Lung (tissue), 12 donors: ENCODE results near the gene ANKRD13B. TPM values are rescaled to one million over a fixed set of nuclear protein-coding genes. Genes with fewer than 3 reads are reported as not detected.

ENCODE experiments used
- ATAC-seq: fragments of 200-7000 bp; cut with Tn5 transposase; one replicate; pipeline ENCODE4 v1.9.1; 2020; ENCODE audit warnings: moderate number of reproducible peaks; ENCODE audit not compliant: insufficient read depth, low FRiP score
- DNase-seq, 3 donors: peaks; one replicate each; pipeline ENCODE4 v3.0.0-alpha.2; 2013 to 2017
- H3K27ac ChIP-seq, 2 donors: one replicate each; pipeline ENCODE4 v1.5.1; 2013; ENCODE audit warnings: mild to moderate bottlenecking in 2 of 2, moderate library complexity in 2 of 2, control low read depth in 1 of 2, inconsistent platforms in 1 of 2, low read depth in 1 of 2, low read length in 1 of 2
- H3K27me3 ChIP-seq, 3 donors: one replicate each; pipeline ENCODE4 v1.5.1; 2013; ENCODE audit warnings: low read length in 2 of 3; ENCODE audit not compliant: control insufficient read depth in 3 of 3, insufficient read depth in 3 of 3
- H3K36me3 ChIP-seq, 4 donors: one replicate each; pipeline ENCODE4 v1.5.1; 2013; ENCODE audit warnings: low read length in 4 of 4, mild to moderate bottlenecking in 1 of 4, moderate library complexity in 1 of 4; ENCODE audit not compliant: control insufficient read depth in 4 of 4, insufficient read depth in 4 of 4
- H3K4me1 ChIP-seq, 5 donors: one replicate each; pipeline ENCODE4 v1.5.1; 2013; ENCODE audit warnings: low read length in 5 of 5, mild to moderate bottlenecking in 2 of 5, moderate library complexity in 1 of 5; ENCODE audit not compliant: control insufficient read depth in 5 of 5, insufficient read depth in 5 of 5
- H3K4me3 ChIP-seq: one replicate; pipeline ENCODE4 v1.5.1; 2013; ENCODE audit warnings: mild to moderate bottlenecking, control low read depth, moderate library complexity
- H3K9ac ChIP-seq, 2 donors: one replicate each; pipeline ENCODE4 v1.5.1; 2013; ENCODE audit warnings: low read length in 2 of 2, control low read depth in 1 of 2; ENCODE audit not compliant: insufficient read depth in 1 of 2
- H3K9me3 ChIP-seq, 4 donors: one replicate each; pipeline ENCODE4 v1.5.1; 2013; ENCODE audit warnings: low read length in 3 of 4, mild to moderate bottlenecking in 1 of 4, moderate library complexity in 1 of 4; ENCODE audit not compliant: control insufficient read depth in 4 of 4, insufficient read depth in 3 of 4
- CTCF ChIP-seq: IDR thresholded peaks from 2 replicates; pipeline ENCODE4 v1.5.1; 2012; ENCODE audit warnings: mild to moderate bottlenecking; ENCODE audit errors: control extremely low read depth, extremely low read depth
- WGBS, 2 donors: extraction: QIAGEN DNeasy Blood & Tissue Kit; methylation state at CpG; one replicate each; pipeline ENCODE4 v1.1.7; 2013; 5-methylcytosine and 5-hydroxymethylcytosine counted together
- polyA plus RNA-seq, 2 donors: library from polyadenylated mRNA; stranded (reverse); fragments of 200-250 nt; gene quantifications; one replicate each; pipeline ENCODE4 v1.2.1, GENCODE V29; 2013
- total RNA-seq, 2 donors: library from RNA; depleted of rRNA in 1 of 2; stranded (reverse); fragments of >200 nt in 1 of 2; gene quantifications; one replicate each; pipeline ENCODE4 v1.2.1, GENCODE V29; 2014 to 2021
- donor health status: control.
- donor health status: control.
- donor health status: Bipolar disorder and iron deficiency.
- donor health status: healthy.
- donor health status: DM: yes; HTN: yes; CAD: no.

ANKRD13B gene
- total and polyA plus RNA-seq, 4 donors: 2.7 to 6.9 (median 4.9) TPM

DNA sequence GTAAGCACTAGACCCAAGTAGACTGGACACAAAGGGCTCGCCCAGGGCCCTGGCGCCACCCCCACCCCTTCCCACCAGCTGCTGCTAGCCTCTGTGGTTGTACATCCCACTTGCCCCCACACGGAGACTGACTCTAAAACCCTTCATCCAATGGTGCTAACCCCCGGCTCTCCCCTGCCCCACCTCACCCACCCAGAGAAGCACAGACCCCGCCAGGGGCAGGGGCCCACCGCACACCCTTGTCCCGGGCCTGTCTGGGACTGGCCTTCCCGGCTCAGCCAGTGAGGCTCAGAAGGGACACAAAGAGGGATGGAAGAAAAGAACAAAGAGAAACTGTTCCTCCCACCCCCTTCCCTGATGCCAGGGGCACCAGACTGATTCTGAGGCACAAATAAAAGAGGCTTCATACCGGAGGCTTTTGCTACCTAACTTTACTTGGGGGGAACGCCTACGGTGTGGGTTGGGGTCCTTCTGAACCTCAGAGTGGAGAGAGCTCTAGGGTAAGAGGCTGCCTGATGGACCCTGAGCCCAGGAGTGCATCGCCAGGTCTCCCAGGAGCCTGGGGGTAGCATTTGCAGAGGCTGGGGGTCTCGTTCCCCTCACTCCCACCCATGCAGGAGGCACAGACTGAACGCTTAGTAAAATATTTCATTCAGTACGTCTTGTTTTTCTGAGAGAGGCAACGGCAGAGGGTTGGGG is 21.6 kb downstream of the ANKRD13B start:
- Histone ChIP-seq H3K4me3 (no peak overlapping the region), H3K27me3 (peaks cover 0 to 50% (median 33%) of the 10 kb centered on the region in 3 donors), H3K36me3 (no peaks in the 10 kb centered on the region), H3K9me3 (no peaks in the 10 kb centered on the region), H3K27ac (no peak overlapping the region), H3K4me1 (peaks cover 0 to 41% (median 27%) of the 10 kb centered on the region in 5 donors), H3K9ac (no peak overlapping the region)
- TF ChIP-seq CTCF: no peak
- DNase-seq (no peak), ATAC-seq (no peak)
- WGBS, 2 donors: 59 to 61% methylated on average over 16 of the region's 16 CpGs

- Histone ChIP-seq H3K36me3 (no peaks in the 10 kb centered on the region), H3K9me3 (no peaks in the 10 kb centered on the region), H3K27ac (no peak overlapping the region), H3K4me1 (peaks cover 0 to 41% (median 27%) of the 10 kb centered on the region in 5 donors), H3K27me3 (peaks cover 0 to 51% (median 38%) of the 10 kb centered on the region in 3 donors), H3K9ac (no peak overlapping the region), H3K4me3 (no peak overlapping the region)
- WGBS, 2 donors: 7 to 32% methylated on average over 15 of the region's 15 CpGs
- DNase-seq (peak in 1 of 3 donors; percentile 16), ATAC-seq (no peak)
- TF ChIP-seq CTCF: no peak
Observed at GRCh38 chr17:29615048-29615385, 22.1 kb downstream of the ANKRD13B start.

GRCh38 chr17:29615492-29616299 is 22.8 kb downstream of the ANKRD13B start:
- Histone ChIP-seq H3K27me3 (peaks cover 0 to 51% (median 43%) of the 10 kb centered on the region in 3 donors), H3K4me3 (no peak overlapping the region), H3K36me3 (no peaks in the 10 kb centered on the region), H3K9me3 (no peaks in the 10 kb centered on the region), H3K9ac (no peak overlapping the region), H3K4me1 (peaks cover 0 to 41% (median 27%) of the 10 kb centered on the region in 5 donors), H3K27ac (peak overlapping the region; percentile 34 to 35)
- ATAC-seq: peak; percentile 87
- WGBS, 2 donors: 1 to 2% methylated on average over 65 to 74 of the region's 74 CpGs
- no peak for TF ChIP-seq CTCF
- DNase-seq: peak; percentile 81 to 89 (median 84)
